Measurements from ENCODE around the gene GP1BB.

DNA sequence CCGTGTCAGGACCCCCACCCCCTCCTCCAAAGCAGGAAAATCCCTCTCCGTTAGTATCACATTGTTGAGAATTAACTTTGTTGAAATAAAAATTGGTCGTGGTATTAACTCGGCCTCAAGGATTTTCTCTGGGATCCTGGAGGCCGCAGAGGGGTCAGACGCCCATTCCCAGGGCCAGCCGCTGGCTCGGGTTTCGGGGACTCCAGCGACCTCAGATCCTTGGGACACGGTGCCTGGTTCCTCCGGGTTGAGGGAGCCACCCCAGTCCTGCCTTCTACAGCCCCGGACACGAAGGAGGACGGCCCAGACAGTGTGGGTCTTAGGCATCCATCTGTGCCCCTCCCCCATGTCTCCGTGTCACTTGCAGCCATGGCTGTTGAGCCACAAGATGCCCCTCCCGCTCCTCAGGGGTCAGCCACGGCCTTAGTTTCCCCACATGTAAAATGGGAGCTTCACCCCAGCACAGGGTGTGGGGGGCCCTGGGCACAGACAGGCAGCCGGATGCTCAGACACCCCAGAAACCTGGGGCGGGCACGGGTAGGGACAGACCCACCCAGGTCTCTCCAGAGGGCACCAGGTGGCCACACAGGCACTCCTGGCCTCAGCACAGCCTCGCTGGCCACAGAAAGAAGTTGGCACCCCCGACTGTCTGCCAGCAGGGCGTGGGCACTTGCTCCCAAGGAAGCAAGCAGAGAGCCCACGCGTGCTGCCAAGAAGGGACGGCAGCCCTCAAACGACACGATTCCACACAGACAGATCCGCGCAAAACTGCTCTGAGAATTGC, 15.5 kb downstream of the GP1BB start:
- TF ChIP-seq WRNIP1 (IDR thresholded peaks at IDR 0.05; ENCODE audit: borderline replicate concordance, low read depth, low read length) (no peak), RAD21 (IDR thresholded peaks at IDR 0.05; ENCODE audit: insufficient read depth, low read depth, low read length) (no peak), NFYA (IDR thresholded peaks at IDR 0.05; ENCODE audit: borderline replicate concordance, low read depth, low read length) (no peak), NR2C1 (IDR thresholded peaks at IDR 0.05) (no peak), SMC3 (IDR thresholded peaks at IDR 0.05; ENCODE audit: borderline replicate concordance, low read length) (no peak)
- TF ChIP-seq, protein P1, sequence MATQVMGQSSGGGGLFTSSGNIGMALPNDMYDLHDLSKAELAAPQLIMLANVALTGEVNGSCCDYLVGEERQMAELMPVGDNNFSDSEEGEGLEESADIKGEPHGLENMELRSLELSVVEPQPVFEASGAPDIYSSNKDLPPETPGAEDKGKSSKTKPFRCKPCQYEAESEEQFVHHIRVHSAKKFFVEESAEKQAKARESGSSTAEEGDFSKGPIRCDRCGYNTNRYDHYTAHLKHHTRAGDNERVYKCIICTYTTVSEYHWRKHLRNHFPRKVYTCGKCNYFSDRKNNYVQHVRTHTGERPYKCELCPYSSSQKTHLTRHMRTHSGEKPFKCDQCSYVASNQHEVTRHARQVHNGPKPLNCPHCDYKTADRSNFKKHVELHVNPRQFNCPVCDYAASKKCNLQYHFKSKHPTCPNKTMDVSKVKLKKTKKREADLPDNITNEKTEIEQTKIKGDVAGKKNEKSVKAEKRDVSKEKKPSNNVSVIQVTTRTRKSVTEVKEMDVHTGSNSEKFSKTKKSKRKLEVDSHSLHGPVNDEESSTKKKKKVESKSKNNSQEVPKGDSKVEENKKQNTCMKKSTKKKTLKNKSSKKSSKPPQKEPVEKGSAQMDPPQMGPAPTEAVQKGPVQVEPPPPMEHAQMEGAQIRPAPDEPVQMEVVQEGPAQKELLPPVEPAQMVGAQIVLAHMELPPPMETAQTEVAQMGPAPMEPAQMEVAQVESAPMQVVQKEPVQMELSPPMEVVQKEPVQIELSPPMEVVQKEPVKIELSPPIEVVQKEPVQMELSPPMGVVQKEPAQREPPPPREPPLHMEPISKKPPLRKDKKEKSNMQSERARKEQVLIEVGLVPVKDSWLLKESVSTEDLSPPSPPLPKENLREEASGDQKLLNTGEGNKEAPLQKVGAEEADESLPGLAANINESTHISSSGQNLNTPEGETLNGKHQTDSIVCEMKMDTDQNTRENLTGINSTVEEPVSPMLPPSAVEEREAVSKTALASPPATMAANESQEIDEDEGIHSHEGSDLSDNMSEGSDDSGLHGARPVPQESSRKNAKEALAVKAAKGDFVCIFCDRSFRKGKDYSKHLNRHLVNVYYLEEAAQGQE (IDR thresholded peaks at IDR 0.05; ENCODE audit: low read depth, low read length) = no peak
- TF ChIP-seq, protein P2, sequence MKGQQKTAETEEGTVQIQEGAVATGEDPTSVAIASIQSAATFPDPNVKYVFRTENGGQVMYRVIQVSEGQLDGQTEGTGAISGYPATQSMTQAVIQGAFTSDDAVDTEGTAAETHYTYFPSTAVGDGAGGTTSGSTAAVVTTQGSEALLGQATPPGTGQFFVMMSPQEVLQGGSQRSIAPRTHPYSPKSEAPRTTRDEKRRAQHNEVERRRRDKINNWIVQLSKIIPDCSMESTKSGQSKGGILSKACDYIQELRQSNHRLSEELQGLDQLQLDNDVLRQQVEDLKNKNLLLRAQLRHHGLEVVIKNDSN (IDR thresholded peaks at IDR 0.05; ENCODE audit: borderline replicate concordance, extremely low read length, insufficient read depth, low read depth, low read length) = no peak
- TF ChIP-seq, protein P3, sequence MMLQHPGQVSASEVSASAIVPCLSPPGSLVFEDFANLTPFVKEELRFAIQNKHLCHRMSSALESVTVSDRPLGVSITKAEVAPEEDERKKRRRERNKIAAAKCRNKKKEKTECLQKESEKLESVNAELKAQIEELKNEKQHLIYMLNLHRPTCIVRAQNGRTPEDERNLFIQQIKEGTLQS (IDR thresholded peaks at IDR 0.05; ENCODE audit: borderline replicate concordance, extremely low read depth, low read depth, low read length) = no peak
